GM18951 (cell line): ENCODE results near the gene SPTY2D1.

Experiments
- POLR2A ChIP-seq: IDR thresholded peaks from 4 replicates; pipeline ENCODE4 v1.6.1; 2011; ENCODE audit warnings: mild to moderate bottlenecking; ENCODE audit not compliant: insufficient read length, insufficient read depth; ENCODE audit errors: extremely low read depth
- in situ Hi-C: fragments of 300-500 bp; cut with MboI; formaldehyde crosslinking; loops from one replicate; pipeline ENCODE4 v1.12.0; 2022; ENCODE audit warnings: low sequenced_read_pairs, mixed read lengths, inconsistent platforms; ENCODE audit not compliant: unreplicated experiment

SPTY2D1 gene

DNA sequence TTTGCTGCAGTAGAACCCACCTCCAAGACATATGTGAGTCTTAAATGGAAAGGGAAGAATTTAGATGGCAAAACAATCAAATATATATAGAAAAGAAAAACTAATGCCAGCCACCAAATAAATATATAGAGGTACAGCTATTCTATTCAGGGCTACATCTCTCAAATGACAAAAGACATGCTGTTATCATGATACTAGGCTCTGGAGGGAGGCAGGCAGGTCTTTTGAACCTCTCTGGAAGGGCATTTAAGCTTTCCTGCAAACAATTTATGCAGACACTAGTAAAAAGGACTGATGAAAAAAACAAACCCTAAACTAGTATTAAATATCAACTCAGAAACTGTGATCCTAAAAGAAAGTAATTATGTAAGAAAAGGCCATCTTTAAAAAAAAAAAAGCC lies 70.0 kb downstream of the SPTY2D1 start:
- TF ChIP-seq POLR2A: no peak
- in situ Hi-C loops: no loop called here

- TF ChIP-seq POLR2A: no peak
- in situ Hi-C loops: no loop called here
These were observed 70.9 kb downstream of the SPTY2D1 start for GRCh38 chr11:18563090-18563730.
